HG03039 (cell line): ENCODE data around the gene ERICH4.
"Not testable (repeated sequence)": the region's sequence is repeated elsewhere in the genome, so short reads cannot be mapped to it uniquely, and the experiment has no call there.

Source experiments
- ATAC-seq: cut with Tn5 transposase; IDR thresholded peaks from one replicate; pipeline ENCODE4 v1.9.1; 2021; ENCODE audit warnings: mild to moderate bottlenecking, moderate library complexity; ENCODE audit not compliant: unreplicated experiment

The ERICH4 gene

DNA sequence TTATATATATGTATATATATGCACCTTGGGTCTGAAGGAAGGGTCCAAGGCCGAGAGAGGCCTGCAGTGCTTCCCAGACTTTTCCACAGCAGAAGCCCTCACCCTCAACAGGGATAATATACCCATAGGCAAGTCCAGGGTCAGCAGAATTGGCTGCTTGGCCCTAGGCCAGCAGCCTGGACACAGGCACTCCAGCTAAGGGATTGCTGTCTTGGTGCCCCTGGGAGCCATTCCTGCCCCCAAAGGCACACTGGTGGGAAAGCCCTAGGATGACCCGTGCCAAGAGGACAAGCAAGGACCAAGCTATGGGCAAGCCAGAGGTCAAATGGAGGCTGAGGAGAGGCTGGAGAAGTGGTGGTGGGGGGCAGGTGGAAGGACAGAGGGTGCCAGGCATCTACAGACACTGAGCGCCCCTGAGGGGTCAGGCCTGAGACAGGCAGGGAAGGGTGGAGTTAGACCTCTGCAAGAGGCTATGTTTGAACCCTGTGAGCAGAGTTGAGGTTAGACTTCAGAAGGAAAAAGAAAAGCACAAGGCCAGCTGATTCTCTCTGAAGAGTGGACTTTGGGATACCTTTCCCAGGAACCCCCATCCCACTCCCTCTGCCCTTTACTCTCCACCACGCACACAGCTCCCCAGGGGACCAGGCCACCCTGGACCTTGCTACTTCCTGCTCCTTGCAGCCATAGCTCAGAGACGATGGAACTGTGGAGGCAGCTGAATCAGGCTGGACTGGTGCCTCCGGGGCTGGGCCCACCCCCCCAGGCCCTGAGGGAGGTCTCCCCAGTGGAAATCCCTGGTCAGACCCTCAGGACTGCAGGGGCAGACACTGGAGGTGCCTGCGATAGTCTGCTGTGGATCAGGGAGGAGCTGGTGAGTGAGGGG, at the start of gene ERICH4:
Gene ERICH4 (plus strand): TSS at position 684 of the 883 bp plus-strand sequence. CDS start 14 bp downstream, at position 698.
- ATAC-seq, result no peak

GRCh38 chr19:41395355-41395754, 47.6 kb upstream of the ERICH4 start:
- no peak for ATAC-seq

DNA sequence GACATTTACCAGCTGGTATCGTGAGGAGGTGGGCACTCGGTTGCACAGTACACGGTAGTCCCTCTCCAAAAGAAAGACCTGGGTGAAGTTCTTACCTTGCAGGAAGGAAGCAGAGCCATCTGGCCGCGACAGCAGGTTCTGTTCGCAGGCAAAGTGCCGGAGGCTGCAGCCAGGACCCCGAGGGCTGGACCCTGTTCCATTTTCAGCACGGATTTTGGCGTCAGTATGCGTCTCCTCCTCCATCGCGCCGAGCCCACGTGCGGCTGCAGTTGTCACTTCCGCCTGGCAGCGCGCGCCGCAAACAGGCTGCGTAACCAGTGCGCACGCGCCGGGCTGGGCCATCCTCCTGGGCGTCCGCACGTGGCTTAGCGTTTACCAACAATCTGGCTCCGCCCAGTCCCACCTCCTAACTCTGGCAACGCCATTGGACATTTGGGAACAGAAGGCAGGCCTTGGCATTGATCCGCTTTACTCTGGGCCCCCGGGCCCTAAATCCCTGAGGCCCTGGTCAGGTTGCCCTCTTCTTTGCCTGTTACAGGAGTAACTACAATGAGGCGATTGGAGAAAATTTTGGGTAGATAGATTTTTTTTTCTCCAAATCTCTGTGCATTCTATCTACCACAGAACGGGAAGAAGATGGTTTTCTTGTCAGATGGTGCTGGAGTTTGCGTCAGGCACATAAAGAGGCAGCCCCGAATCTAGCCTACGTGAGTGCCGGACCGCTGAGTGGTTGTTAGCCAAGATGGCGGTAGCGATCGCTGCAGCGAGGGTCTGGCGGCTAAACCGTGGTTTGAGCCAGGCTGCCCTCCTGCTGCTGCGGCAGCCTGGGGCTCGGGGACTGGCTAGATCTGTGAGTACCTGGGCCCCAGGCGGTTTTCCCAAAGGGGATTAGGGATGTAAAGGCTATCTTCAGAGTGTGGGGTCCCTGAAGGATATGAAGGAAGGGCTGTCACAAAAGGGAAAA, 45.6 kb upstream of the ERICH4 start, which contains the start of the genes BCKDHA and EXOSC5:
Gene BCKDHA (plus strand): TSS at position 733 of the 964 bp plus-strand sequence. CDS start 10 bp downstream, at position 743.
Gene EXOSC5 (minus strand): TSS at position 274 of the 964 bp plus-strand sequence. CDS start 31 bp downstream, at position 243.
- peak; percentile 91 for ATAC-seq

GRCh38 chr19:41398050-41398418, 44.9 kb upstream of the ERICH4 start:
- ATAC-seq, result no peak

- ATAC-seq, result no peak
These were observed 44.4 kb upstream of the ERICH4 start for GRCh38 chr19:41398598-41398997.

GRCh38 chr19:41399091-41399490, 43.9 kb upstream of the ERICH4 start:
- no peak for ATAC-seq

- ATAC-seq, result no peak
These were observed 43.4 kb upstream of the ERICH4 start for GRCh38 chr19:41399525-41399924.

GRCh38 chr19:41401483-41401882, 41.5 kb upstream of the ERICH4 start:
- ATAC-seq, result no peak

GRCh38 chr19:41402010-41402409, 40.9 kb upstream of the ERICH4 start:
- ATAC-seq, result no peak

DNA sequence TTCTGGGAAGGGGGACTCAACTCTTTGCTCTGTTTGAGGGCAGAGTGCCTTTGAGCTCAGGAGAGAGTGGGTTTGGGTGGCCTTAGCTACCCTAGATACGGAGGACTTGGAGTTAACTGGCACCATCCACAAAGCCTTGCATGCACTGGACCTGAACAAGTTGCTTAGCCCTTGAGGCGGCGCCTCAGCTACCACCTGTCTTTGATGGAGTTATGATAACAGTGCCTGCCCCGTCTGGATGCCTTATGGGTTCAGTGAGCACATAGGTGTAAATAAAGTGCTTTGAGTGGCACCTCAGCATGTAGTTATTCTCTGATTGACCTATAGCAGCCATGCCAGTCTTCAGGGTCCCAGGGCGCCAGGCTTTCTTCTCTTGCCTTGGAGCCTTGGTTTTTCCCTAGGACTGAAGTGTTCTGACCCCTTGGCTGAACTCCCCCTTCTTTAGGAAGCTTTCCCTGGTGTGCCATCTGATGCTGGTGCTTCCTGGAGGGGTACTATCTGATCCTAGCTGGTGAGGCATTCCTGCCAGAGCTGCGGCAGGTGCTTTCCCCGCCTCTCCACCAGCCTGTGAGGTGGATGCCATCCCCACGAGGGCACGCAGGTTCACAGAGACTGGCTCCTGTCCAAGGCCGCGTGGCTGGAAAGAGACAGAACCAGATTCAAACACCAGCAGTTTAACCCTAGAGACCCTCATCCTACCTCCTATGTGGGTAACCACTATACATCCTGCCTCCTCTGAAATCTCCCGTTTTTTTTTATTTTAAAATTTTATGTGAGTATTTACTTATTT, 39.6 kb upstream of the ERICH4 start:
- no peak for ATAC-seq

- no peak for ATAC-seq
These were observed 37.2 kb upstream of the ERICH4 start for GRCh38 chr19:41405776-41406175.

- no peak for ATAC-seq
These were observed 35.7 kb upstream of the ERICH4 start for GRCh38 chr19:41407271-41407670.

DNA sequence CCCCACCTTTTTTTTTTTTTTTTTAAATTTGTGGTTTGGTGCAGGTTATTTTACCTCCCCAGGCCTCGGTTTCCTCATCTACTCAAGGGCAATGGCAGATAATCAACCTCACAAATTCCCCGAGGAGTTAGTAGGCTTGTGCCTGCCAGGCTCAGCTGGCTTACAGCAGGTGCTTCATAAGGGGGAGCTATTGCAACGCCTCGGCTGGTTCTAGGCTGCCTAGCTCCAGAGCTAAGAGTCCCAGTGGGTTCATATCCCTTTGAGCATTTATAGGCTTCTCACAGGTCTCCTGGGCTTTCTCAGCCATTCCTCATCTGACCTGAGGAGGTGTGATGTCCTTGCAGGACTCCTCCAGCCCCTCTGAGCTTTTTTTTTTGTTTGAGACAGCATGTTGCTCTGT, 34.7 kb upstream of the ERICH4 start:
- ATAC-seq, result no peak

- not testable (repeated sequence) for ATAC-seq
These were observed 34.1 kb upstream of the ERICH4 start for GRCh38 chr19:41408846-41409245.

- no peak for ATAC-seq
These were observed 33.7 kb upstream of the ERICH4 start for GRCh38 chr19:41409288-41409687.

GRCh38 chr19:41410336-41411054, 32.5 kb upstream of the ERICH4 start:
- ATAC-seq, result no peak

- no peak for ATAC-seq
These were observed 31.6 kb upstream of the ERICH4 start for GRCh38 chr19:41411100-41411967.

DNA sequence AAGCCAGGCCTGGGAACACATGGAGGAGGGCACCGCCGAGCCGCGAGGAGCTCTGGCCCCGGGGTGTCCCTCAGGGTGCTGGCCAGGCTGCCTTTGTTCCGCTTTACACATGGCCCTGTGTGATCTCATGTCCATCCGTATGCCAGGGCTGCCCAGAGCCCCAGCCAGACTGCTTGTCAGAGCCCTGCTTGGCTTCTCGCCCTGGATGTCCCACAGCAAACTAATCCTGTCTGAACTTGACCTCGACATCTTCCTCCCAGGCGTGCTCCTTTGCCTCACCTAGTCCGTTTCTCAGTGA, 31.0 kb upstream of the ERICH4 start:
- ATAC-seq, result no peak

DNA sequence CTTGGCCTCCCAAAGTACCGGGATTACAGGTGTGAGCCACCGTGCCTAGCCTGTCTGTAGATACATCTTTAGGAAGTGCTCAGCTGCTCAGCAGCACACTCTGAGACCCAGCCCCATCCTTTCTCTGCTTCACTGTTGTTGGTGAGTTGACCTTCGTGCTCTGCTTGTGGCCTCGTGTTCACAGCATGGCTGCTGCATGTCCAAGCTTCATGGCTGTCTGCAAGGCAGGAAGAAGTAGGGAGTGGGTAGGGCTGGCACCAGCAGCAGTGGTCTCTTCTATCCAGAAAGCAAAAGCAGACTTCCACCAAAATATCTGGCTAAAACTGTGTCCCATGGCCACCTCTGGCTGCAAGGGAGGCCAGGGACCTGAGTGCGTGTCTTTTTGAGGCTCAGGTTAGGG, 30.0 kb upstream of the ERICH4 start:
- no peak for ATAC-seq
